Tibial artery (tissue), 4 donors: Measurements from ENCODE around the gene OSBPL2.

Experiments
- DNase-seq, 2 donors: peaks; one replicate each; pipeline ENCODE4 v3.0.0-alpha.2; 2019
- H3K27ac ChIP-seq, 2 donors: fragments of 200-600 bp; sonication (generic) in 1 of 2; 1 replicate in 1 of 2; 2 replicates in 1 of 2; pipeline ENCODE4 v1.5.1; 2018 to 2019; ENCODE audit warnings: mild to moderate bottlenecking in 1 of 2
- H3K27me3 ChIP-seq, 2 donors: fragments of 200-600 bp; sonication (generic) in 1 of 2; one replicate each; pipeline versions ENCODE4 v1.5.1 to v1.6.0; 2016 to 2019
- H3K36me3 ChIP-seq, 3 donors: fragments of 200-600 bp; sonication (generic) in 2 of 3; one replicate each; pipeline ENCODE4 v1.5.1; 2016 to 2019; ENCODE audit warnings: mild to moderate bottlenecking in 2 of 3
- H3K4me1 ChIP-seq, 4 donors: fragments of 200-600 bp; sonication (generic) in 2 of 4; 1 replicate in 3 of 4; 2 replicates in 1 of 4; pipeline ENCODE4 v1.5.1; 2016 to 2019
- H3K4me3 ChIP-seq, 2 donors: fragments of 200-600 bp; sonication (generic) in 1 of 2; 1 replicate in 1 of 2; 2 replicates in 1 of 2; pipeline ENCODE4 v1.5.1; 2018 to 2019; ENCODE audit warnings: mild to moderate bottlenecking in 2 of 2
- H3K9me3 ChIP-seq, 3 donors: fragments of 200-600 bp; sonication (generic) in 1 of 3; one replicate each; pipeline ENCODE4 v1.5.1; 2016 to 2019
- intact Hi-C: fragments of 100-400 bp; cut with DNase I; formaldehyde crosslinking; loops from one replicate; pipeline ENCODE4 v1.15.0; 2023; ENCODE audit warnings: low total_unique reads
- TF ChIP-seq, protein P1 (sequence below), 2 experiments: fragments of 200-600 bp in 1 of 2; fragments of 450-650 bp in 1 of 2; IDR thresholded peaks; one replicate each; pipeline ENCODE4 v1.5.1; 2017 to 2019; ENCODE audit warnings: antibody characterized with exemption in 2 of 2, mild to moderate bottlenecking in 1 of 2, moderate library complexity in 1 of 2

OSBPL2 gene

DNA sequence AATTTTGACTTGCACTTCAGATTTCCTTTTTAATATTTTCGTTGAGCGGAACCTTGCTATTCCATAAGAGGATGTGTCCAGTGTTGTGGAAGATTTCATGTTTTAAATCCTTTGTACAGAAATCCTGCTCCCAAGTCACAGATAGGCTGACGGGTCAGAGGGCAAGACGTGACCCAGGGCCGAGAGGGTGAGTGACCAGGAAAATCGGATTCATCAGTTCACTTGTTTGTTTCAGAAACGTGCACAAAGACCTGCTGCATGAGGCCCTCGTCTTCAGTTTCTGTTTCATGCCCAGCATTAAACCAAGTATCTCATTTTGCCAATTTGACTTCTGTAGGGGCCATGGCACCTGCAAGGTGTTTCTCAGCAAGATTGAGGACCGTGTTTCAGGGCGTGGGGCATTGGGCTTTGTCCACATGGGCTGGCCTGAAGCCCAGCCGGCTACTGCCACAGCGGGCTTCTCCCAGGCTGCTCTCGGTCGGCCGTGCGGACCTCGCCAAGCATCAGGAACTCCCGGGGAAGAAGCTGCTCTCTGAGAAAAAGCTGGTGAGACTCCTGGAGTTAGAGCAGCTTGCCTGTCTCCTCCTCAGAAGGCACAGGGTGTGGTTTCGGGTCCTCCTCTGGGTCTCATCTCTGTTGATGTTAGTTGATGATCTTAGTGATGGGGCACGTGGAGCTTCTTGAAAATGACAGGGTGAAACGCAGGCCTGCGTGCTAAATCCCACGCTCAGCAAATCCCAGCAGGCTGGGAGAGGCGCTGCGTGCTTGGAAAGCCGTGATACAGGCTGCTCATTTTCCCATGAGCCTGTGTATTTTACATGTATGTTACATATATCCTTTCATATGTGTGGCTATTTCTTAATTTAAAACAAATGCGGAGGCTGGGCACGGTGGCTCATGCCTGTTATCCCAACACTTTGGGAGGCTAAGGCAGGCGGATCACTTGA is 45.0 kb upstream of the OSBPL2 start:
- DNase-seq = no peak
- no peaks in the 10 kb centered on the region for H3K27me3 ChIP-seq
- TF ChIP-seq, protein P1, sequence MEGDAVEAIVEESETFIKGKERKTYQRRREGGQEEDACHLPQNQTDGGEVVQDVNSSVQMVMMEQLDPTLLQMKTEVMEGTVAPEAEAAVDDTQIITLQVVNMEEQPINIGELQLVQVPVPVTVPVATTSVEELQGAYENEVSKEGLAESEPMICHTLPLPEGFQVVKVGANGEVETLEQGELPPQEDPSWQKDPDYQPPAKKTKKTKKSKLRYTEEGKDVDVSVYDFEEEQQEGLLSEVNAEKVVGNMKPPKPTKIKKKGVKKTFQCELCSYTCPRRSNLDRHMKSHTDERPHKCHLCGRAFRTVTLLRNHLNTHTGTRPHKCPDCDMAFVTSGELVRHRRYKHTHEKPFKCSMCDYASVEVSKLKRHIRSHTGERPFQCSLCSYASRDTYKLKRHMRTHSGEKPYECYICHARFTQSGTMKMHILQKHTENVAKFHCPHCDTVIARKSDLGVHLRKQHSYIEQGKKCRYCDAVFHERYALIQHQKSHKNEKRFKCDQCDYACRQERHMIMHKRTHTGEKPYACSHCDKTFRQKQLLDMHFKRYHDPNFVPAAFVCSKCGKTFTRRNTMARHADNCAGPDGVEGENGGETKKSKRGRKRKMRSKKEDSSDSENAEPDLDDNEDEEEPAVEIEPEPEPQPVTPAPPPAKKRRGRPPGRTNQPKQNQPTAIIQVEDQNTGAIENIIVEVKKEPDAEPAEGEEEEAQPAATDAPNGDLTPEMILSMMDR (IDR thresholded peaks at IDR 0.05) = no peak
- no peaks in the 10 kb centered on the region for H3K9me3 ChIP-seq
- intact Hi-C loops = no loop called here
- H3K36me3 ChIP-seq = peaks cover 33 to 82% (median 48%) of the 10 kb centered on the region in 3 donors
- no peak overlapping the region for H3K27ac ChIP-seq
- H3K4me1 ChIP-seq = no peaks in the 10 kb centered on the region
- no peak overlapping the region for H3K4me3 ChIP-seq

DNA sequence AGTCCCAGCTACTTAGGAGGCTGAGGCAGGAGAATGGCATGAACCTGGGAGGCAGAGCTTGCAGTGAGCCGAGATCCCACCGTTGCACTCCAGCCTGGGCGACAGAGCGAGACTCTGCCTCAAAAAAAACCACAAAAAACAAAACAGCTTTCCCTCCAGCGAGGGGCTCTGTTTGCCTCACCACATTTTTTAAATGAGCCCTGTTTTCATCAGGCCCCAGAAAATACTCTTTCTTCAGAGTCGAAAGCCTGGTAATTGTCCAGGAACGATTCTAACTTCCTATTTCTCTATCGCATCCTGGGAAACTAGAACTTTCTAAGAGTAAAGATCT is 43.3 kb upstream of the OSBPL2 start:
- Histone ChIP-seq H3K9me3 (no peaks in the 10 kb centered on the region), H3K27me3 (no peaks in the 10 kb centered on the region), H3K4me3 (no peak overlapping the region), H3K27ac (no peak overlapping the region), H3K4me1 (no peaks in the 10 kb centered on the region), H3K36me3 (peaks cover 42 to 90% (median 58%) of the 10 kb centered on the region in 3 donors)
- TF ChIP-seq, protein P1 (IDR thresholded peaks at IDR 0.05) = no peak
- no peak for DNase-seq
- intact Hi-C loops = no loop called here

DNA sequence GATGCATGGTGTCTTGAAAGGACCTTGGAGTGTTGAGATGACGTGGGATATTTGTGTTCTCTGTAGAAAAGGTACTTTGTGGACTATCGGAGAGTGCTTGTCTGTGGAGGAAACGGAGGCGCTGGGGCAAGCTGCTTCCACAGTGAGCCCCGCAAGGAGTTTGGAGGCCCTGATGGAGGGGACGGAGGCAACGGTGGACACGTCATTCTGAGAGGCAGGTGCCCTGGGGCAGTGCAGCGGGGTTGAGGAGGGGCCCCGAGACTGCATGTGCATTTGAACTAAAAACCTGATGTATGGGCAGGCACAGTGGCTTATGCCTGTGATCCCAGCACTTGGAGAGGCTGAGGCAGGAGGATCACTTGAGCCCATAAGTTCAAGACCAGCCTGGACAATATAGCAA is 42.6 kb upstream of the OSBPL2 start:
- no peak overlapping the region for H3K27ac ChIP-seq
- intact Hi-C loops = no loop called here
- no peaks in the 10 kb centered on the region for H3K4me1 ChIP-seq
- DNase-seq = no peak
- H3K4me3 ChIP-seq = no peak overlapping the region
- peaks cover 49 to 90% (median 58%) of the 10 kb centered on the region in 3 donors for H3K36me3 ChIP-seq
- H3K9me3 ChIP-seq = no peaks in the 10 kb centered on the region
- H3K27me3 ChIP-seq = no peaks in the 10 kb centered on the region
- TF ChIP-seq, protein P1 (IDR thresholded peaks at IDR 0.05) = no peak

DNA sequence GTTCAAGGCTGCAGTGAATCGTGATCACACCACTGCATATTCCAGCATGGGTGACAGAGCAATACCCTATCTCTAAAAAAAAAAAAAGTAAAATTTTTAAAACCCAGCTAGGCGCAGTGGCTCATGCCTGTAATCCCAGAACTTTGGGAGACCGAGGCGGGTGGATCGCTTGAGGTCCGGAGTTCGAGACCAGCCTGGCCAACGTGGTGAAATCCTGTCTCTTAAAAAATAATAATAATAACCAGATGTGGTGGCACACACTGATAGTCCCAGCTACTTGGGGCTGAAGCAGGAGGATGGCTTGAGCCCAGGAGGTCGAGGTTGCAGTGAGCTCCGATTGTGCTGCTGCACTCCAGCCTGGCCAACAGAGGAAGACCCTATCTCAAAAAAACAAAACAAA is 42.0 kb upstream of the OSBPL2 start:
- H3K36me3 ChIP-seq = peaks cover 55 to 90% (median 59%) of the 10 kb centered on the region in 3 donors
- no peak overlapping the region for H3K27ac ChIP-seq
- no peaks in the 10 kb centered on the region for H3K9me3 ChIP-seq
- intact Hi-C loops = no loop called here
- no peak overlapping the region for H3K4me3 ChIP-seq
- TF ChIP-seq, protein P1 (IDR thresholded peaks at IDR 0.05) = no peak
- no peaks in the 10 kb centered on the region for H3K27me3 ChIP-seq
- no peak for DNase-seq
- H3K4me1 ChIP-seq = no peaks in the 10 kb centered on the region

DNA sequence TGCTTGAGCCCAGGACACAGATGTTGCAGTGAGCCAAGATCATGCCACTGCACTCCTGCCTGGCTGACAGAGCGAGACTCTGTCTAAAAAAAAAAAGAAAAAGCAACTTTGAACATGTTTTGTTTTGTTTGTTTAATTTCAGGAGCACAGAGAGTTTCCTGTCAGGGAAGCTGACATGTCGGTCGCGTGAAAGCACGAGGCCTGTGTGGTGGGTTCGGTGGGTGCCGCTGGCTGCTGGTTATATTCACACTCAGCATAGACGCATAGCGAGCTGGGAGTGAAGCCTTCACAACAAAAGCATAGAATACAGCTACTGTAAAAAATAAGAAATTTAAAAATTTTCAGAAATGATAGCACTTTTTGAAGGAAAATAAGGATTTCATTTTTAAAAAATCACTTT is 41.0 kb upstream of the OSBPL2 start:
- intact Hi-C loops = loop anchor here (1.0 kb wide), 1 partner anchor 21 kb away; no protein-coding TSS in a partner anchor
- peaks cover 65 to 90% (median 70%) of the 10 kb centered on the region in 3 donors for H3K36me3 ChIP-seq
- no peak overlapping the region for H3K27ac ChIP-seq
- TF ChIP-seq, protein P1 (IDR thresholded peaks at IDR 0.05) = no peak
- no peak for DNase-seq
- H3K4me3 ChIP-seq = no peak overlapping the region
- no peaks in the 10 kb centered on the region for H3K9me3 ChIP-seq
- H3K4me1 ChIP-seq = no peaks in the 10 kb centered on the region
- no peaks in the 10 kb centered on the region for H3K27me3 ChIP-seq
